GM12878 (cell line): Measurements from ENCODE around the gene UNC93B1. TPM values are rescaled to one million over a fixed set of nuclear protein-coding genes. Genes with fewer than 3 reads are reported as not detected.

Source experiments
- BACH1 ChIP-seq: fragments of 450-650 bp; IDR thresholded peaks from 2 replicates; pipeline ENCODE4 v1.6.1; 2017; ENCODE audit warnings: mild to moderate bottlenecking, borderline replicate concordance
- CREB1 ChIP-seq: IDR thresholded peaks from 2 replicates; pipeline ENCODE4 v1.6.1; 2012; ENCODE audit warnings: low read depth, mild to moderate bottlenecking, inconsistent platforms
- DPF2 ChIP-seq: fragments of 450-650 bp; IDR thresholded peaks from 2 replicates; pipeline ENCODE4 v1.6.1; 2017; ENCODE audit warnings: mild to moderate bottlenecking
- E4F1 ChIP-seq: fragments of 450-650 bp; IDR thresholded peaks from 2 replicates; pipeline ENCODE4 v1.6.1; 2018; ENCODE audit warnings: borderline replicate concordance, mild to moderate bottlenecking; ENCODE audit not compliant: partially characterized antibody
- EGR1 ChIP-seq, 2 experiments: IDR thresholded peaks; 1 replicate in 1 of 2; 2 replicates in 1 of 2; pipeline ENCODE4 v1.6.1; 2011 to 2012; ENCODE audit warnings: low read depth in 2 of 2, low read length in 2 of 2, borderline replicate concordance in 1 of 2, mild to moderate bottlenecking in 1 of 2, moderate library complexity in 1 of 2
- FOXK2 ChIP-seq: fragments of 450-650 bp; IDR thresholded peaks from 2 replicates; pipeline ENCODE4 v1.6.1; 2017; ENCODE audit warnings: mild to moderate bottlenecking, moderate library complexity
- HCFC1 ChIP-seq: fragments of 150-350 bp; IDR thresholded peaks from 2 replicates; pipeline ENCODE4 v1.6.1; 2014; ENCODE audit warnings: low read length
- HDAC2 ChIP-seq: fragments of 200-600 bp; sonication (generic); IDR thresholded peaks from 2 replicates; pipeline ENCODE4 v1.6.1; 2017
- HDGF ChIP-seq: fragments of 450-650 bp; IDR thresholded peaks from 2 replicates; pipeline ENCODE4 v1.6.1; 2016; ENCODE audit warnings: antibody characterized with exemption
- IRF3 ChIP-seq: fragments of 450-650 bp; IDR thresholded peaks from 2 replicates; pipeline ENCODE4 v1.6.1; 2014; ENCODE audit warnings: mild to moderate bottlenecking
- JUND ChIP-seq: IDR thresholded peaks from 2 replicates; pipeline ENCODE4 v1.6.1; 2012; ENCODE audit warnings: low read depth, mild to moderate bottlenecking, low read length, improper control_type of control experiment, moderate library complexity
- KAT2A ChIP-seq: conservative IDR thresholded peaks from 2 replicates; pipeline ENCODE4 v1.6.1; 2011; ENCODE audit warnings: low read depth, low read length; ENCODE audit not compliant: control insufficient read depth
- MXI1 ChIP-seq: fragments of 150-350 bp; IDR thresholded peaks from 2 replicates; pipeline ENCODE4 v1.6.1; 2011; ENCODE audit warnings: low read depth, mild to moderate bottlenecking, inconsistent platforms, low read length, improper control_type of control experiment
- NKRF ChIP-seq: fragments of 450-650 bp; conservative IDR thresholded peaks from 2 replicates; pipeline ENCODE4 v1.6.1; 2017; ENCODE audit warnings: mild to moderate bottlenecking, moderate library complexity
- NR2C1 ChIP-seq: fragments of 450-650 bp; IDR thresholded peaks from 2 replicates; pipeline ENCODE4 v1.6.1; 2017; ENCODE audit warnings: antibody characterized with exemption, mild to moderate bottlenecking, moderate library complexity
- PBX3 ChIP-seq: IDR thresholded peaks from 2 replicates; pipeline ENCODE4 v1.6.1; 2011; ENCODE audit warnings: mild to moderate bottlenecking, low read depth, low read length, moderate library complexity; ENCODE audit not compliant: insufficient replicate concordance
- PKNOX1 ChIP-seq: fragments of 450-650 bp; IDR thresholded peaks from 2 replicates; pipeline ENCODE4 v1.6.1; 2016; ENCODE audit warnings: mild to moderate bottlenecking
- POU2F2 ChIP-seq: IDR thresholded peaks from 3 replicates; pipeline ENCODE4 v1.6.1; 2011; ENCODE audit warnings: low read depth, mild to moderate bottlenecking, low read length, borderline replicate concordance
- SMC3 ChIP-seq: IDR thresholded peaks from 2 replicates; pipeline ENCODE4 v1.6.1; 2011; ENCODE audit warnings: low read length, improper control_type of control experiment, borderline replicate concordance
- ZNF207 ChIP-seq: fragments of 450-650 bp; IDR thresholded peaks from 2 replicates; pipeline ENCODE4 v1.6.1; 2014; ENCODE audit warnings: antibody characterized with exemption, mild to moderate bottlenecking, borderline replicate concordance
- polyA plus RNA-seq, 11 experiments: library from polyadenylated mRNA; depleted of rRNA in 4 of 11; unstranded in 6 of 11; stranded (reverse) in 5 of 11; fragments of >200 nt; fragmentation: Nextera tagmentation in 4 of 11; fragmentation: Illumina TruSeq in 1 of 11; extraction: Ambion mirVana in 4 of 11; extraction: Trizol in 1 of 11; gene quantifications; 1 replicate in 1 of 11; 2 replicates in 10 of 11; pipeline versions ENCODE4 v1.2.1 to v1.2.3, GENCODE V29; 2011 to 2016; ENCODE audit warnings: inconsistent platforms in 2 of 11, missing spikeins in 2 of 11, low read depth in 1 of 11
- total RNA-seq, 4 experiments: library from RNA; depleted of rRNA in 3 of 4; stranded (reverse); fragments of >200 nt in 3 of 4; fragmentation: Illumina TruSeq in 1 of 4; extraction: Trizol in 1 of 4; gene quantifications; 2 replicates each; pipeline versions ENCODE4 v1.2.1 to v1.2.3, GENCODE V29; 2013 to 2021

The UNC93B1 gene
- total and polyA plus RNA-seq, 10 of the 15 experiments (the other 5 are each of a cell fraction or from before 2014, with no cell fraction given), result 1.3 to 79.7 (median 36.3) TPM

GRCh38 chr11:68030318-68031143 is 26.6 kb upstream of the UNC93B1 start, which contains the start of gene NDUFS8 (continued):
- TF ChIP-seq MXI1 (0 out of 2 replicates have a peak, but pooled peaks have one; percentile 44), PBX3 (peak; percentile 84), NR2C1 (no peak), KAT2A (no peak), HCFC1 (peak; percentile 16), EGR1 (IDR thresholded peaks at IDR 0.05; ENCODE audit: borderline replicate concordance in 1 of 2, low read depth in 2 of 2, low read length in 2 of 2) (no peak; a peak in 1 of 3 replicates), IRF3 (peak; percentile 78; the same call in 1 of the 2 replicates), PKNOX1 (peak; percentile 95), SMC3 (no peak), DPF2 (peak; percentile 41; the same call in 1 of the 2 replicates), CREB1 (peak; percentile 78), NKRF (peak; percentile 77), E4F1 (no peak), ZNF207 (peak; percentile 81; the same call in 1 of the 2 replicates), BACH1 (0 out of 2 replicates have a peak, but pooled peaks have one; percentile 23), JUND (no peak), HDAC2 (no peak), POU2F2 (peak; percentile 48; the same call in 1 of the 3 replicates), HDGF (0 out of 2 replicates have a peak, but pooled peaks have one; percentile 20), FOXK2 (no peak; the same call in 1 of the 2 replicates)
